Cardiac muscle cell (in vitro differentiated cells and primary cell): Measurements from ENCODE around the gene MIDN. TPM values are rescaled to one million over a fixed set of nuclear protein-coding genes. Genes with fewer than 3 reads are reported as not detected.
"Not testable (repeated sequence)": the region's sequence is repeated elsewhere in the genome, so short reads cannot be mapped to it uniquely, and the experiment has no call there.

Source experiments
- DNase-seq, 2 donors: peaks; one replicate each; pipeline versions ENCODE4 v3.0.0 to v3.0.0-alpha.2; 2010 to 2017; ENCODE audit warnings: low read depth in 1 of 2, low spot score in 1 of 2
- H3K27ac ChIP-seq: fragments of 200-600 bp; sonication (generic); 2 replicates; pipeline ENCODE4 v1.5.1; 2016
- H3K27me3 ChIP-seq: fragments of 200-600 bp; sonication (generic); 2 replicates; pipeline ENCODE4 v1.6.0; 2016; ENCODE audit warnings: control low read depth
- H3K36me3 ChIP-seq: fragments of 200-600 bp; sonication (generic); 2 replicates; pipeline ENCODE4 v1.5.1; 2016; ENCODE audit warnings: control low read depth
- H3K4me1 ChIP-seq: fragments of 200-600 bp; sonication (generic); 2 replicates; pipeline ENCODE4 v1.8.1; 2017; ENCODE audit warnings: low read depth, mild to moderate bottlenecking, mixed run types
- H3K4me3 ChIP-seq: fragments of 200-600 bp; sonication (generic); 2 replicates; pipeline ENCODE4 v1.5.1; 2016; ENCODE audit warnings: mild to moderate bottlenecking
- H3K9me3 ChIP-seq: fragments of 200-600 bp; sonication (generic); 2 replicates; pipeline ENCODE4 v1.5.1; 2017; ENCODE audit warnings: low read depth, mild to moderate bottlenecking, control low read depth
- CTCF ChIP-seq: IDR thresholded peaks from 2 replicates; pipeline ENCODE4 v1.5.1; 2012; ENCODE audit warnings: low read depth, mild to moderate bottlenecking, low read length
- polyA plus RNA-seq: library from polyadenylated mRNA; unstranded; fragments of >200 nt; fragmentation: Nextera tagmentation; extraction: Ambion mirVana; gene quantifications from 2 replicates; pipeline ENCODE4 v1.2.1, GENCODE V29; 2016
- total RNA-seq: library from RNA; depleted of rRNA; stranded (reverse); fragments of >200 nt; gene quantifications from 2 replicates; pipeline ENCODE4 v1.2.3, GENCODE V29; 2016

The MIDN gene
- total and polyA plus RNA-seq, 2 experiments from 2014 or later, result 58.1 to 89.2 TPM

GRCh38 chr19:1241417-1242095 is 6.8 kb upstream of the MIDN start, which contains the start of gene ATP5F1D:
ATP5F1D (plus strand) TSS chr19:1241751; CDS start chr19:1241851, 100 bp downstream.
- no peak for TF ChIP-seq CTCF
- Histone ChIP-seq H3K9me3 (no peaks in the 10 kb centered on the region), H3K27ac (peak within 1 kb of the TSS; percentile 31), H3K4me1 (peaks cover 21% of the 10 kb centered on the region), H3K4me3 (peak within 1 kb of the TSS; percentile 99), H3K27me3 (no peaks in the 10 kb centered on the region), H3K36me3 (no peaks in the 10 kb centered on the region)
- peak; percentile 95 to 97 for DNase-seq

GRCh38 chr19:1243768-1244692 is 4.4 kb upstream of the MIDN start:
- Histone ChIP-seq H3K27ac (peak overlapping the region; percentile 81), H3K4me1 (peaks cover 15% of the 10 kb centered on the region), H3K4me3 (no peak overlapping the region)

GRCh38 chr19:1244693-1245451 is 3.5 kb upstream of the MIDN start:
- Histone ChIP-seq H3K4me3 (no peak overlapping the region), H3K9me3 (no peaks in the 10 kb centered on the region), H3K4me1 (peaks cover 12% of the 10 kb centered on the region), H3K27ac (peak overlapping the region; percentile 81), H3K27me3 (no peaks in the 10 kb centered on the region), H3K36me3 (no peaks in the 10 kb centered on the region)
- no peak for TF ChIP-seq CTCF
- DNase-seq, result no peak

More at GRCh38 chr19:1243768-1244692, 4.4 kb upstream of the MIDN start:
- no peaks in the 10 kb centered on the region for H3K27me3 ChIP-seq
- H3K9me3 ChIP-seq, result no peaks in the 10 kb centered on the region
- DNase-seq, result peak; percentile 88 to 90
- H3K36me3 ChIP-seq, result no peaks in the 10 kb centered on the region
- peak; percentile 92 for TF ChIP-seq CTCF

- DNase-seq, result peak in 1 of 2 donors; percentile 59
- TF ChIP-seq CTCF, result no peak
- Histone ChIP-seq H3K27me3 (no peaks in the 10 kb centered on the region), H3K36me3 (no peaks in the 10 kb centered on the region), H3K27ac (peak overlapping the region; percentile 81), H3K4me3 (no peak overlapping the region), H3K9me3 (no peaks in the 10 kb centered on the region), H3K4me1 (peaks cover 8% of the 10 kb centered on the region)
Observed at GRCh38 chr19:1245494-1246264, 2.7 kb upstream of the MIDN start.

GRCh38 chr19:1246265-1247087 is 1.9 kb upstream of the MIDN start:
- not testable (repeated sequence) for H3K27me3 ChIP-seq, H3K4me3 ChIP-seq, DNase-seq, H3K4me1 ChIP-seq, H3K9me3 ChIP-seq, H3K36me3 ChIP-seq
- H3K27ac ChIP-seq, result peak overlapping the region; percentile 81
